HCT116 (cell line): ENCODE results near the gene PSTPIP2. TPM values are rescaled to one million over a fixed set of nuclear protein-coding genes. Genes with fewer than 3 reads are reported as not detected.

ENCODE experiments used
- ATAC-seq: fragments of 200-7000 bp; cut with Tn5 transposase; 2 replicates; pipeline ENCODE4 v1.9.1; 2020; ENCODE audit warnings: mild to moderate bottlenecking, moderate library complexity
- BruUV-seq: library from RNA; stranded (reverse); fragments of 400-500 nt; replicated peaks from 2 replicates; lab custom pipeline; 2021; lab: Mats Ljungman, UMichigan
- CTCF ChIA-PET: fragments of 300-600 bp; sonication (Branson Sonifier 250); formaldehyde crosslinking; loops from one replicate; lab custom pipeline; 2021; ENCODE audit warnings: antibody characterized with exemption; lab: Charles Lee
- POLR2A ChIA-PET: fragments of 300-600, 350-600 bp; sonication (Branson Sonifier 250); formaldehyde crosslinking; loops from one replicate; lab custom pipeline; 2021; ENCODE audit warnings: antibody characterized with exemption; lab: Charles Lee
- RAD21 ChIA-PET, 2 experiments: fragments of 300-600 bp; sonication (Branson Sonifier 250); formaldehyde crosslinking; loops; one replicate each; lab custom pipeline; 2023; ENCODE audit warnings: low total read pairs in 2 of 2; ENCODE audit not compliant: uncharacterized antibody in 2 of 2, unreplicated experiment in 2 of 2, low non-redundant PET in 1 of 2; lab: Charles Lee
- DNase-seq: peaks from one replicate; pipeline ENCODE4 v3.0.0-alpha.2; 2010; ENCODE audit warnings: low read depth, low spot score
- H2AFZ ChIP-seq: fragments of 200-600 bp; shearing (Covaris generic), sonication (generic); 2 replicates; pipeline ENCODE4 v1.6.1; 2017; ENCODE audit warnings: low read depth, mixed run types, mixed read lengths, antibody characterized with exemption, low read length; ENCODE audit not compliant: poor library complexity, severe bottlenecking
- H3K27ac ChIP-seq: 2 replicates; pipeline ENCODE4 v1.5.1; 2012; ENCODE audit warnings: low read depth, low read length
- H3K27me3 ChIP-seq: fragments of 200-600 bp; sonication (generic); 2 replicates; pipeline ENCODE4 v1.6.1; 2016; ENCODE audit warnings: mixed run types, low read length, mixed read lengths; ENCODE audit not compliant: insufficient read depth
- H3K36me3 ChIP-seq, 2 experiments: fragments of 200-500 bp in 1 of 2; fragments of 200-600 bp in 1 of 2; sonication (Bioruptor generic) in 1 of 2; sonication (generic) in 1 of 2; 2 replicates each; pipeline versions ENCODE4 v1.5.1 to v1.6.1; 2014 to 2016; ENCODE audit warnings: low read length in 2 of 2, inconsistent platforms in 1 of 2, mixed read lengths in 1 of 2, mixed run types in 1 of 2; ENCODE audit not compliant: insufficient read depth in 2 of 2, control insufficient read depth in 1 of 2
- H3K4me1 ChIP-seq, 2 experiments: fragments of 200-600 bp in 1 of 2; sonication (generic) in 1 of 2; 2 replicates each; pipeline versions ENCODE4 v1.5.1 to v1.6.1; 2012 to 2017; ENCODE audit warnings: low read length in 2 of 2, inconsistent platforms in 1 of 2, mild to moderate bottlenecking in 1 of 2, mixed read lengths in 1 of 2, mixed run types in 1 of 2, moderate library complexity in 1 of 2; ENCODE audit not compliant: insufficient read depth in 2 of 2, control insufficient read depth in 1 of 2
- H3K4me2 ChIP-seq: fragments of 200-600 bp; sonication (generic); 2 replicates; pipeline ENCODE4 v1.6.1; 2017; ENCODE audit warnings: mixed run types, low read length, mixed read lengths
- H3K4me3 ChIP-seq, 2 experiments: fragments of 200-600 bp in 1 of 2; sonication (generic) in 1 of 2; replicated peaks in 1 of 2; 2 replicates each; pipeline ENCODE4 v1.5.1; 2011 to 2016; ENCODE audit warnings: low read length in 2 of 2, control low read depth in 1 of 2, low read depth in 1 of 2, mild to moderate bottlenecking in 1 of 2, mixed read lengths in 1 of 2, mixed run types in 1 of 2
- H3K79me2 ChIP-seq: fragments of 200-600 bp; sonication (generic); 2 replicates; pipeline ENCODE4 v1.6.1; 2017; ENCODE audit warnings: mild to moderate bottlenecking, mixed run types, low read length, moderate library complexity, mixed read lengths; ENCODE audit not compliant: insufficient read depth
- H3K9ac ChIP-seq: fragments of 200-600 bp; sonication (generic); 2 replicates; pipeline ENCODE4 v1.6.1; 2016; ENCODE audit warnings: low read length, mixed read lengths
- H3K9me2 ChIP-seq: fragments of 200-600 bp; sonication (generic), shearing (Covaris generic); 2 replicates; pipeline ENCODE4 v1.6.1; 2017; ENCODE audit warnings: mixed run types, mild to moderate bottlenecking, moderate library complexity; ENCODE audit not compliant: insufficient read depth
- H3K9me3 ChIP-seq, 2 experiments: fragments of 200-500 bp in 1 of 2; fragments of 200-600 bp in 1 of 2; sonication (Bioruptor generic) in 1 of 2; sonication (generic) in 1 of 2; 2 replicates each; pipeline ENCODE4 v1.6.1; 2014 to 2017; ENCODE audit warnings: low read length in 2 of 2, mixed read lengths in 2 of 2, inconsistent platforms in 1 of 2, low read depth in 1 of 2, mild to moderate bottlenecking in 1 of 2, mixed run types in 1 of 2, moderate library complexity in 1 of 2; ENCODE audit not compliant: control insufficient read depth in 1 of 2, insufficient read depth in 1 of 2
- H4K20me1 ChIP-seq: fragments of 200-600 bp; sonication (generic), shearing (Covaris generic); 2 replicates; pipeline ENCODE4 v1.6.1; 2017; ENCODE audit warnings: mixed run types, mild to moderate bottlenecking, moderate library complexity; ENCODE audit not compliant: insufficient read depth
- ATF3 ChIP-seq: IDR thresholded peaks from 2 replicates; pipeline ENCODE4 v1.6.1; 2012
- CTCF ChIP-seq, 3 experiments: fragments of 200-600 bp in 1 of 3; sonication (generic) in 1 of 3; IDR thresholded peaks in 2 of 3; conservative IDR thresholded peaks in 1 of 3; 2 replicates each; pipeline ENCODE4 v1.5.1; 2012 to 2017; ENCODE audit warnings: low read depth in 2 of 3, low read length in 2 of 3, antibody characterized with exemption in 1 of 3, borderline replicate concordance in 1 of 3, control low read depth in 1 of 3, mild to moderate bottlenecking in 1 of 3, mixed read lengths in 1 of 3, mixed run types in 1 of 3, moderate library complexity in 1 of 3; ENCODE audit not compliant: insufficient read depth in 1 of 3
- EGR1 ChIP-seq: IDR thresholded peaks from 2 replicates; pipeline ENCODE4 v1.6.1; 2012; ENCODE audit warnings: low read depth
- EZH2 ChIP-seq: fragments of 200-600 bp; sonication (generic); IDR thresholded peaks from 2 replicates; pipeline ENCODE4 v1.6.1; 2017; ENCODE audit warnings: antibody characterized with exemption, mixed run types
- EZH2phosphoT487 ChIP-seq: fragments of 200-600 bp; IDR thresholded peaks from 2 replicates; pipeline ENCODE4 v1.6.1; 2018; ENCODE audit warnings: antibody characterized with exemption, borderline replicate concordance
- MAX ChIP-seq: IDR thresholded peaks from 2 replicates; pipeline ENCODE4 v1.6.1; 2012
- POLR2A ChIP-seq: IDR thresholded peaks from 2 replicates; pipeline ENCODE4 v1.7.0; 2011; ENCODE audit warnings: borderline replicate concordance; ENCODE audit not compliant: insufficient read depth, insufficient read length; ENCODE audit errors: extremely low read depth
- POLR2AphosphoS5 ChIP-seq: IDR thresholded peaks from 2 replicates; pipeline ENCODE4 v1.6.1; 2011; ENCODE audit warnings: mild to moderate bottlenecking, low read depth, low read length, moderate library complexity
- SIN3A ChIP-seq: IDR thresholded peaks from 2 replicates; pipeline ENCODE4 v1.6.1; 2012; ENCODE audit warnings: low read depth
- SP1 ChIP-seq: IDR thresholded peaks from 2 replicates; pipeline ENCODE4 v1.6.1; 2012; ENCODE audit warnings: low read depth
- SRF ChIP-seq: IDR thresholded peaks from 2 replicates; pipeline ENCODE4 v1.6.1; 2012; ENCODE audit warnings: low read depth
- TCF7L2 ChIP-seq: IDR thresholded peaks from 2 replicates; pipeline ENCODE4 v1.7.0; 2011; ENCODE audit warnings: borderline replicate concordance, inconsistent platforms; ENCODE audit not compliant: insufficient read depth, insufficient read length; ENCODE audit errors: extremely low read depth
- ZFX ChIP-seq: fragments of 450-650 bp; IDR thresholded peaks from 2 replicates; pipeline ENCODE4 v1.6.1; 2017
- ZNF274 ChIP-seq: fragments of 200-500 bp; sonication (Bioruptor generic); IDR thresholded peaks from 2 replicates; pipeline ENCODE4 v1.6.1; 2014; ENCODE audit warnings: mild to moderate bottlenecking, low read depth, low read length, inconsistent platforms
- intact Hi-C: fragments of 100-400 bp; cut with micrococcal nuclease; formaldehyde crosslinking; loops from 2 replicates; pipeline ENCODE4 v1.10.0; 2022
- total RNA-seq: library from RNA; stranded (reverse); gene quantifications from one replicate; pipeline ENCODE4 v1.2.1, GENCODE V29; 2021; ENCODE audit not compliant: unreplicated experiment

Gene PSTPIP2
- total RNA-seq, 1 experiment from 2014 or later, result 20.0 TPM

GRCh38 chr18:46096651-46097300 is 24.7 kb upstream of the PSTPIP2 start:
- RAD21 ChIA-PET, result no interaction called here
- ATAC-seq (no peak), DNase-seq (no peak)
- H3K9ac ChIP-seq, result peak overlapping the region; percentile 95
- peak overlapping the region; percentile 93 to 99 for H3K4me3 ChIP-seq
- H3K4me1 ChIP-seq, result peaks cover 8 to 19% of the 10 kb centered on the region in 2 experiments; a peak in 3 of 4 replicates
- peaks cover 17 to 19% of the 10 kb centered on the region in 2 experiments; a peak in 3 of 4 replicates for H3K36me3 ChIP-seq
- CTCF ChIA-PET, result interaction anchor here (1.1 kb wide), 1 partner anchor 561 kb away, joined by 3 read pairs; no protein-coding TSS in a partner anchor
- no peaks in the 10 kb centered on the region for H3K9me2 ChIP-seq
- TF ChIP-seq CTCF (IDR thresholded peaks at IDR 0.05 in 2 of 3, conservative IDR thresholded peaks at IDR 0.05 in 1 of 3; ENCODE audit: borderline replicate concordance in 1 of 3, insufficient read depth in 1 of 3, low read depth in 2 of 3, low read length in 2 of 3) (no peak), EZH2 (no peak), EZH2phosphoT487 (no peak), EGR1 (no peak), SIN3A (no peak), ZNF274 (no peak), SP1 (no peak), TCF7L2 (no peak), ZFX (no peak), MAX (no peak), POLR2A (no peak), POLR2AphosphoS5 (no peak), SRF (no peak), ATF3 (no peak)
- no peaks in the 10 kb centered on the region for H3K9me3 ChIP-seq
- H3K27ac ChIP-seq, result peak overlapping the region; percentile 91; the same call in 1 of the 2 replicates
- peaks cover 64% of the 10 kb centered on the region for H3K79me2 ChIP-seq
- BruUV-seq, result TSS peak; percentile 67
- intact Hi-C loops, result no loop called here
- peak overlapping the region; percentile 84 for H3K4me2 ChIP-seq
- POLR2A ChIA-PET, result interaction anchor here (1.1 kb wide), 1 partner anchor 23 kb away, joined by 3 read pairs; no protein-coding TSS in a partner anchor
- H3K27me3 ChIP-seq, result no peaks in the 10 kb centered on the region
- H4K20me1 ChIP-seq, result no peaks in the 10 kb centered on the region
- no peak overlapping the region for H2AFZ ChIP-seq
